ENCODE data around the gene MISP3.
A peak's percentile ranks its signal among the peaks of the same experiment; 100 is the strongest.

Gene MISP3

GRCh38 chr19:14080887-14081796, 8.6 kb downstream of the MISP3 start:
- DNase-seq (ENCODE audit: low read depth, low spot score): peak; percentile 99

- no peak for DNase-seq (ENCODE audit: low read depth, low spot score)
Observed at GRCh38 chr19:14081797-14082674, 9.4 kb downstream of the MISP3 start.

DNA sequence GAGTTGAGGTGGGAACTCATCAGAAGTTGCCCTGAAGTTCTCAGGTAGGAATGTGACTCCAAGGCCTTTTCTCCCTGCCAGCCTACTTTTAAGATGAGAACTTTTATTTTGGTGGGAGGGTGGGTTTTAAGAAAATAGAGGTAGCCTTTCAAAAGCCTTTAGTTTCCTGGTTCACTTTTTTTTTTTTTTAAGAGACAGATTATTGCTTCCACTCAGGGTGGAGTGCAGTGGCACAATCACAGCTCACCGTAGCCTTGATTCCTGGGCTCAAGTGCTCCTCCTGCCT, 10.0 kb downstream of the MISP3 start:
- no peak for DNase-seq (ENCODE audit: low read depth, low spot score)

GRCh38 chr19:14085309-14085995, 12.9 kb downstream of the MISP3 start, which contains the start of gene C19orf67:
Gene C19orf67, minus strand, starts transcription at chr19:14085783. Its CDS starts 156 bp downstream, at chr19:14085627.
- no peak for DNase-seq (ENCODE audit: low read depth, low spot score)

DNA sequence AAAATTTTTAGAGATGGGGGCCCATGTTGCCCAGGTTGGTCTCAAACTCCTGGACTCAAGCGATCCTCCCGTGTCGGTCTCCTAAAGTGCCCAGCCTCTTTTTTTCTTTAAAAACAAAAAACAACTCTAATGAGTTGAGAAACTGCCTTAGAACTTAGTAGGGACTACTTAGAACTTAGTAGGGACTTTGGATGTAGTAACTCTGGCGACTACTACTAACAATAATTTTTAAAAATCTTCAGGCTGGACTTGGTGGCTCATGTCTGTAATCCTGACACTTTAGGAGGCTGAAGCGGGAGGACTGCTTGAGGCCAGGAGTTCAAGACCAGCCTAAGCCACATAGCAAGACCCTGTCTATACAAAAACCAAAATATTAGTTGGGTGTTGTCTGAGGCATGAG, 13.5 kb downstream of the MISP3 start:
- no peak for DNase-seq (ENCODE audit: low read depth, low spot score)

DNA sequence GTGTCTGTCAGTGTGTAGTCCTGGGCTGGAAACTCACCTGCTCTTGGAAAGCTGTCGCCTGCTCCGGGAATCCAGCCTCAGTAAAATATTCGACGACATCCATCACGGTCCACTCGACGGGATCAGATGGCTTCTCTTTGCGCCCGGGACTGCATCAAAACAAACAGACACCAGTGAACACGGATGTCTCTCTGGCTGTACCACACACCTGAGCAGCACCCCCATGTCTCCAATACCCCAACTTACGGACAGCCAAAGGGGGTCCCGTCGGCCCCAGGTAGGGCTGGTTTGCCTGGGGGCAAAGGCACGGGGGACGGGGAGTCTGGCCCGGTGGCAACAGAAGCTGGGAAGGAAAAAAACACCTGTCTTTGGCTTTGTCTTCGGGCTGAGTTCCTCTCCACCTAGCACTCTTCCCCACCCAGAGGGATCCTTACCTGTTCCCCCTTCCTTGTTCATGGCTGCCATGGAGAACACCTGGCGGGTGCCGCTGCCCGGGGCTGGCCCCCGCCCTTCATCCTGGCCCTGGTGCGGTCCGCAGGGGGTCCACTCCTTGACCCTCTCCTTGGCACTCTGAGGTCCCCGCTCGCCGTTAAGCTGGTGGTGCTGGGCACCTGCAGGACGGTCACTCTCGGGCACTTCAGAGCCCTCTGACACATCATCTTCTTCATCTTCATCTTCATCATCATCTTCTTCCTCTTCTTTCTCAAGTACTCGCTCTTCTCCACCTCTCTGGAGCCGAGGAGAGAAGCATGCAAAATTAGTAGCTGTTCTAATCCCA, 16.2 kb downstream of the MISP3 start:
- no peak for DNase-seq (ENCODE audit: low read depth, low spot score)

DNA sequence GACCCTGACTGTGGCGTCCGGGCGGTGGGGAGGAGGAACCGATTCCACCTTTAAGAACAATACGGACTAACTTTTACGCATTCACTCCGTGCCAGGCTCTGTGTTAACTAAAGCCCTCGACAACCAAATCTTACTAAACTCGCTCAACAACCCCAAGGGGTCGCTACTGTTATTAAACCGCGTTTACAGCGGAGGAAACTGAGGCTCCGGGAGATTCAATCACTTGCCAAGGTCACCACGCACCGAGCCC, 16.8 kb downstream of the MISP3 start:
- no peak for DNase-seq (ENCODE audit: low read depth, low spot score)

DNA sequence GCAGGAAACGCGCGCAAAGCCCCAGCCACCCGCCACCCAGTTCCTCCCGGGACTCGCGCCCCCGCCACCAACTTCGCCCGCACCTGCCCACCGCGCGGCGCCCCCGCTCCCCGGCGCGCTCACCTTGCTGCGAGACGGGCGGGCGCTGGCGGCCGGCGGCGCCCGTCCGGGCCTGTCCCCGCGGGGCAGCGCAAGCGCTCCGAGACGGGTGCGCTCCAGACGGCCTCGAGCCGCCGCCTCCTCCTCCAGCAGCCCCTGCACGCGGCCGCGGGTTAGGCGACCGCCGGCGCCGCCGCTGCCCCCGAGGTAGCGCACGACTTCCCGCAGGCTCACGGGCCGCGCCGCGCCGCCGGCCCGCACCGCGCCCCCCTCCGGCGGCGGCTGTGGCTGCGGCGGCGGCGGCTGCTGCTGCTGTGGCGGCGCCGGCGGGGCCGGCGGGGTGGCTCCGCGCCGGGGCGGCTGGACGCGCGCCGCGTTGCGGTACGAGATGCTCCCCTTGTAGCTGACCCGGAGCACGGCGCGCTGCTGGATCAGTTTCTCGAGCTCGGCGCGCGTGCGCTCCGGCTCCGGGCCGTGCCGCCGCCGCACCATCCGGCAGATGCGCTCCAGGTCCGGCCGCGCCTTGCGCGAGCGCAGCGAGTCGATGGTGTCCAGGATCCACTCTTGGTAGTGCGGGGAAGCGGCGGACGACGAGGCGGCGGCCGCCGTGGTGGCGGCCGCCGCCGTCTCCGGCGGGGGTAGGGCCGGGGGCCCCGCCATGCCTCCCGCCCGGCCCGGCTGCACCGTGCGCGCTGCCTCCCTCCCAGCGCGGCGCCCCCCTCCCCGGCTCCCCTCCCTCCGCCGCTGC, 17.3 kb downstream of the MISP3 start:
- DNase-seq (ENCODE audit: low read depth, low spot score): no peak

- no peak for DNase-seq (ENCODE audit: low read depth, low spot score)
Observed at GRCh38 chr19:14090509-14091080, 18.0 kb downstream of the MISP3 start, which contains the start of gene SAMD1. Gene SAMD1, minus strand, starts transcription at chr19:14090751.

DNA sequence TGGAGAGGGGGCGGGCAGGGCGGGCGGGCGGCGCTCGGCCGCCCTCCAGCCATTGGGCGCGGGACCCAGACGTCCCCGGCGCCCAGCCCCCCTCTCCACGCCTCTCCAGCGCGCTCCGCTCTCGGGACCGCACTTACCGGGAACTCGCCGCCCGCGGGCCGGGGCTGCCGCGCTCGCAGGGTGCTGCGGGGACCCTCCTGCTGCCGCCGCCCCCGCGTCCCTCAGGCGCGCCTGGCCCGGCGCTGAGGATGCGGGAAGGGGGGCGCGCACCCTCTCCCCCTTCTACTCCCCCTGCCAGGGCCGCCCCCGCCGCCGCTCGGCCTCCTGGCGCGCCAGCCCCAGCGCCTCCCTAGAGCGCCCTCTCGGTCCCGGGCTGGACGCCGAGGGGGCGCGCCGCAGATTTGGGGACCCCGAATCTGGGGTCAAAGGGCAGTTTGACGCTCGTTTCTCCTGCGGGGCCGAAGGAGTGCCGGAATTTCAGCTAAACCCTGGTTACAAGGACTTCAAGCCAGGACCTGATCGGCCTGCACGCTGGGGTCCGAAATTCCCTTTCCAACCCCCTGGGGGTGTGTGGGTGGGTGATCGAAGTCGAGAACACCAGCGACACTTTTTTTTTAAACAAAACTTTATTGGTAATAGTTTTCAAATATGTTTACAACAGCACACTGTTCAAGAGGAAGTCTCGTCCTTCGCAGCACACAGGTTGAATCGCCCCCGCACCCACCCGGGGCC, 18.7 kb downstream of the MISP3 start:
- no peak for DNase-seq (ENCODE audit: low read depth, low spot score)

DNA sequence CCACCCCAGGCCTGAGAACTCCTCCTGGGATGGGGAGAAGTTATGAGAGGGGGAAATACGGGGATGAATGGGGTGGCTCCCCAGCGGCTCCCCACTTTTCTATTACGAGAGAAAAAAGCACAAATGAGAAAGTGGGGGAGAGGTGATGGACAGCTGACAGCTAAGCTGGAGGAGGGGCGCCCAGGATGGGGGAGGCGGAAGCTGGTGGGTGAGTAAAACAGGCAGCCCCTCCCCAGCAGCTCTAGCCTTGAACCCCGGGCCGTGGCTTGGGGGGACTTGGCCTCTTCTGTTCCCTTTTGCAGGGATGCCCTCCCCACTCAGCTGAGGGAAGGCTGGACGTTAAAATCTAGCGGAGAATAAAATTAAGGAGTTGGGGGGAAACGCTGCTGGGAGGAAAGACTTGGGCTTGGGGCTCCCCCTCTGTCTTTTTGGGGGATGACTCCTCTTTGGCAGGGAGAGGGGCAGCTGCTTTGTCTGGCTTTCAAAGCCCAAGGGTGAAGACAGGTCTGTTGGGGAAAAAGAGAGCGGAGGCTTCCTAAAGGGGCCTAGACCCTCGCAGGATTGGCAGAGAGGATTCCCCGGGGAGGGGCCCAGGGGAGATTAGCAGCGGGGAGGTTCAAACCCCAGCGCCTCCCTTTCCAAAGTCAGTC, 19.4 kb downstream of the MISP3 start:
- no peak for DNase-seq (ENCODE audit: low read depth, low spot score)

- no peak for DNase-seq (ENCODE audit: low read depth, low spot score)
Observed at GRCh38 chr19:14093117-14093823, 20.7 kb downstream of the MISP3 start.

DNA sequence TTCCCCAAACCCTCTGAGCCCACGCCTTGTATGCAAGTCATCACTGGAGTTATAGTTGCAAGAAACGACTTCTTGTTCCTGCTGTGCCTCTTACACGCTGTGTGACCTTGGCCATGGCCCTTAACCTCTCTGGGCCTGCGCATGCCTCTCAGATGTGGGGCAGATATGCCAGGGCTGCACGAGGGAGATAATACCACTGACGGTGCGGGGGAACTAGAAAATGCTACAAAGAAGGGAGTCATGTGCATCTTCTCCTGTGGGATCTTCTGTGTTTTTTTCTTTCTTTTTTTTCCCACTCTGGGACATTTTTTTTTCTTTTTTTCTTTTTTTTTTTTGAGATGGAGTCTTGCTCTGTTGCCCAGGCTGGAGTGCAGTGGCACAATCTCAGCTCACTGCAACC, 22.3 kb downstream of the MISP3 start:
- DNase-seq (ENCODE audit: low read depth, low spot score): no peak

GRCh38 chr19:14096272-14096992, 23.8 kb downstream of the MISP3 start:
- no peak for DNase-seq (ENCODE audit: low read depth, low spot score)

DNA sequence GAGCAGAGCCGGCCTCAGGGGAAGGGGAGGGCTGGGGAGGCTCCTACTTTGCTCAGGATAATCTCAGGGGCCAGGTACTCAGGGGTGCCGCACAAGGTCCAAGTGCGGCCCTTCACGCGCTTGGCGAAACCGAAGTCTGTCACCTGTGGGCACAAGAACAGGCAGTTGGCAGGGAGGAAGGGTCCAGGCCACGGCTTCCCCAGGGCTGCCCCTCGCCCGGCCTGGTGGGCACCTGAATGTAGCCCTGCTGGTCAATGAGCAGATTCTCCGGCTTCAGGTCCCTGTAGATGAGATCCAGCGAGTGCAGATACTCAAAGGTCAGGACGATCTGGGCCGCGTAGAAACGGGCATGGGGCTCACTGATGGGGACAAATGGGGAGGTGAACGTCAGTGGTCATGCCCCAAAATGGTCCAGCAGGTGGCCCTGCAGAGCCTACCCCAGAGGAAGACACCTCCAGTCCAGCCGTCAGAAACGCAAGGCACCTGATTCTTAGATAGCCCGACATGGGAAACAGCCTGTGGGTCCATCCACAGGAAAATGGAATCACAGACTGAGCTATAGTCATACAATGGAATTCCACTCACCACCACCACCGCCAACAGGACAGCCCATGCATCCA, 25.1 kb downstream of the MISP3 start:
- DNase-seq (ENCODE audit: low read depth, low spot score): no peak

DNA sequence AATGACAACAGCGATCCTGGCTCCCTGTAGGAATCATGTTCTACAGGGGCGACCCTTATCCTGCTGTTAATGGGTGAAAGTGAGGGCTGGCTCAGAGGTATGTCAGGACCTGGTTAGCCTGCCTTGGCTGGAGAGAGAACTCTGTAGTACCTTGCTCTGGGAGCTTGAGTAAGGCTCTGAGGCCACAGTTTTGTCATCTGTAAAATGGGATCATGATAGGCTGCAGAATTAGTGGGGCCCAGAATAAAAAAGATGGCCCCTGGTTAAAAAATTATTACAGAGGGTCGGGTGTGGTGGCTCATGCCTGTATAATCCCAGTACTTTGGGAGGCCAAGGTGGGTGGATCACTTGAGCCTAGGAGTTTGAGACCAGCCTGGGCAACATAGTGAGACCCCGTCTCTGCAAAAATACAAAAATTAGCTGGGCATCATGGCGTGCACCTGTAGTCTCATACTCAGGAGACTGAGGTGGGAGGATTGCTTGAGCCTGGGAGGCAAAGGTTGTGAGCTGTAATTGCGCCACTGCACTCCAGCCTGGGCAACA, 28.5 kb downstream of the MISP3 start:
- DNase-seq (ENCODE audit: low read depth, low spot score): no peak

- DNase-seq (ENCODE audit: low read depth, low spot score): no peak
Observed at GRCh38 chr19:14102102-14102696, 29.6 kb downstream of the MISP3 start.
